OCI-LY7 (cell line): Measurements from ENCODE around the gene SDCCAG8.

Source experiments
- CTCF ChIP-seq: fragments of 200-600 bp; sonication (generic); conservative IDR thresholded peaks from 2 replicates; pipeline ENCODE4 v1.5.1; 2014; ENCODE audit warnings: mild to moderate bottlenecking, antibody characterized with exemption, low read length, moderate library complexity, mixed read lengths
- EZH2phosphoT487 ChIP-seq: fragments of 200-600 bp; sonication (generic); IDR thresholded peaks from 2 replicates; pipeline ENCODE4 v1.6.1; 2018; ENCODE audit warnings: low read depth, borderline replicate concordance, mild to moderate bottlenecking, mixed run types, antibody characterized with exemption, low read length, moderate library complexity, mixed read lengths

GRCh38 chr1:243323491-243323890, 67.7 kb downstream of the SDCCAG8 start:
- no peak for TF ChIP-seq CTCF
- no peak for TF ChIP-seq EZH2phosphoT487
